NCI-H82 treated with DMSO at 0.1 percent for 48 hours (cell line): ENCODE results near the gene SURF4.

Experiments used
- DNase-seq: peaks from one replicate; lab custom pipeline; 2025; ENCODE audit not compliant: unreplicated experiment; lab: John Stamatoyannopoulos, UW

Gene SURF4

GRCh38 chr9:133375116-133375723 lies 640 bp downstream of the SURF4 start:
- DNase-seq, result no peak

- no peak for DNase-seq
These were observed 1.2 kb downstream of the SURF4 start for GRCh38 chr9:133374612-133375115.

- no peak for DNase-seq
These were observed 3.7 kb downstream of the SURF4 start for GRCh38 chr9:133372144-133372543.

- DNase-seq, result no peak
These were observed 4.6 kb downstream of the SURF4 start for GRCh38 chr9:133371261-133371711.

- no peak for DNase-seq
These were observed 5.2 kb downstream of the SURF4 start for GRCh38 chr9:133370685-133371084.

- DNase-seq, result no peak
These were observed 5.9 kb downstream of the SURF4 start for GRCh38 chr9:133369933-133370332.

- DNase-seq, result no peak
These were observed 6.4 kb downstream of the SURF4 start for GRCh38 chr9:133369422-133369821.

GRCh38 chr9:133368249-133368881 lies 7.5 kb downstream of the SURF4 start:
- no peak for DNase-seq

- DNase-seq, result no peak
These were observed 8.1 kb downstream of the SURF4 start for GRCh38 chr9:133367778-133368177.

GRCh38 chr9:133367221-133367620 lies 8.6 kb downstream of the SURF4 start:
- no peak for DNase-seq

- DNase-seq, result no peak
These were observed 9.4 kb downstream of the SURF4 start for GRCh38 chr9:133366435-133366834.

- no peak for DNase-seq
These were observed 13.4 kb downstream of the SURF4 start for GRCh38 chr9:133362359-133363044.

- DNase-seq, result no peak
These were observed 14.3 kb downstream of the SURF4 start for GRCh38 chr9:133361507-133362092.

GRCh38 chr9:133360400-133361393 lies 15.2 kb downstream of the SURF4 start:
- no peak for DNase-seq

- DNase-seq, result no peak
These were observed 16.3 kb downstream of the SURF4 start for GRCh38 chr9:133359399-133360175.

- no peak for DNase-seq
These were observed 18.2 kb downstream of the SURF4 start for GRCh38 chr9:133357656-133358055.

GRCh38 chr9:133356391-133357091 lies 19.3 kb downstream of the SURF4 start, which contains the start of the genes SURF1 and SURF2:
SURF1 (minus strand) TSS chr9:133356487; CDS start chr9:133356453, 34 bp downstream.
SURF2 (plus strand) TSS chr9:133356550; CDS start chr9:133356593, 43 bp downstream.
- peak; percentile 29 for DNase-seq

GRCh38 chr9:133355881-133356357 lies 19.9 kb downstream of the SURF4 start:
- DNase-seq, result no peak

- no peak for DNase-seq
These were observed 21.1 kb downstream of the SURF4 start for GRCh38 chr9:133354766-133355165.
